AG09319 (cell line): Measurements from ENCODE around the gene RALGPS2.

ENCODE experiments used
- DNase-seq: peaks from one replicate; pipeline ENCODE4 v3.0.0-alpha.2; 2010; ENCODE audit warnings: low read depth; ENCODE audit errors: extremely low read depth
- TF ChIP-seq, protein P1 (sequence below): IDR thresholded peaks from 2 replicates; pipeline ENCODE4 v1.5.1; 2011; ENCODE audit warnings: low read depth, mild to moderate bottlenecking, inconsistent platforms, low read length, moderate library complexity

RALGPS2 gene

DNA sequence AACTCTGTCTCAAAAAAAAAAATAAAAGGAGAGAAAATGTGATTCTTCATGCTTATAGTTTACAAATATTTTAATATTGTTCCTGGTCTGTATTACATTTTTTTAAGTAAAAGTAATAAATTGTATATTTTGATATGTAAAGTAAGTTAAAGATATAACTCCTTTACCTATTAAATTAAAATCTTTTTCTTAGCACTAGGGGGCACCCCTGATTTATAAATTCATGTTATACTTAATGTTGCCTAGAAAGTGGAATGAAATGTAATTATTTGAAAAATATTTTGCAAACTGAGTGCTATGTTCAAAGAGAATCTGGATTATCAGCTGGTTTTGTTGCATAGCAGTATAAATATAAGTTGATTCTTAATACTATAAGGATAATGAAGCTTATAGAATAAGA, 49.2 kb downstream of the RALGPS2 start:
- no peak for DNase-seq
- TF ChIP-seq, protein P1, sequence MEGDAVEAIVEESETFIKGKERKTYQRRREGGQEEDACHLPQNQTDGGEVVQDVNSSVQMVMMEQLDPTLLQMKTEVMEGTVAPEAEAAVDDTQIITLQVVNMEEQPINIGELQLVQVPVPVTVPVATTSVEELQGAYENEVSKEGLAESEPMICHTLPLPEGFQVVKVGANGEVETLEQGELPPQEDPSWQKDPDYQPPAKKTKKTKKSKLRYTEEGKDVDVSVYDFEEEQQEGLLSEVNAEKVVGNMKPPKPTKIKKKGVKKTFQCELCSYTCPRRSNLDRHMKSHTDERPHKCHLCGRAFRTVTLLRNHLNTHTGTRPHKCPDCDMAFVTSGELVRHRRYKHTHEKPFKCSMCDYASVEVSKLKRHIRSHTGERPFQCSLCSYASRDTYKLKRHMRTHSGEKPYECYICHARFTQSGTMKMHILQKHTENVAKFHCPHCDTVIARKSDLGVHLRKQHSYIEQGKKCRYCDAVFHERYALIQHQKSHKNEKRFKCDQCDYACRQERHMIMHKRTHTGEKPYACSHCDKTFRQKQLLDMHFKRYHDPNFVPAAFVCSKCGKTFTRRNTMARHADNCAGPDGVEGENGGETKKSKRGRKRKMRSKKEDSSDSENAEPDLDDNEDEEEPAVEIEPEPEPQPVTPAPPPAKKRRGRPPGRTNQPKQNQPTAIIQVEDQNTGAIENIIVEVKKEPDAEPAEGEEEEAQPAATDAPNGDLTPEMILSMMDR: peak; percentile 22

DNA sequence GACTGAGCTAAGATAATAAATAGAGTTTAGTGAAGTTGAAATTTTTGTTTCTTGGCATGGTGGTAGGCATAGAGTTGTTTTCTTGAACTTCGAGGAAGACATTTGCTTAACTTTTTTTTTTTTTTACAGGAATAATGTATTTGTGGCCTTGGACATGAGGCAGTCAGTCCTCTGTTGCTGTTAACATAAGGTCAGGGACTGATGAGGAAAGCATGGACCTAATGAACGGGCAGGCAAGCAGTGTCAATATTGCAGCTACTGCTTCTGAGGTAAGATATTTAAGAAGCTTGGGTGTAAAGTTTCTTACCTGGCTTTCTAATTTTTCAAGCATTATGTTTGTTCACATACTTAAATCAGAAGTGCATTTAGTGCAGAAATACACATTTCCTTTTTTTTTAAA, 51.5 kb downstream of the RALGPS2 start:
- no peak for DNase-seq
- TF ChIP-seq, protein P1: no peak

- no peak for DNase-seq
- TF ChIP-seq, protein P1: no peak
These were observed 56.7 kb downstream of the RALGPS2 start for GRCh38 chr1:178781533-178782330.

DNA sequence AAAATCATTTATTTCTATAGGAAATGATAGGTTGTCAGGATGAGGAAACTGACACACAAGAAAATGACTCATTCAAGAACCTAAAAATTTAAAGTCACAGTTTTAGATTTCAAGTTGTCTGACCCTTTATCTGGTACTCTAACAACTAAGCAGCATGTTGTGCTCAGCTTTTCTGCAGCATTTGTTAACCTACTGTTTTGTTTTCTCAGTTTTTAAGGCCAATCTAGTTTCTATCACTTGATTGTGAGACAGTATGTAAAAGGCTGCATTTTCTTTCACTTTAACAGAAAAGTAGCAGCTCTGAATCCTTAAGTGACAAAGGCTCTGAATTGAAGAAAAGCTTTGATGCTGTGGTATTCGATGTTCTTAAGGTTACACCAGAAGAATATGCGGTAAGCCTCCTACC, 59.1 kb downstream of the RALGPS2 start:
- TF ChIP-seq, protein P1: no peak
- DNase-seq: no peak

DNA sequence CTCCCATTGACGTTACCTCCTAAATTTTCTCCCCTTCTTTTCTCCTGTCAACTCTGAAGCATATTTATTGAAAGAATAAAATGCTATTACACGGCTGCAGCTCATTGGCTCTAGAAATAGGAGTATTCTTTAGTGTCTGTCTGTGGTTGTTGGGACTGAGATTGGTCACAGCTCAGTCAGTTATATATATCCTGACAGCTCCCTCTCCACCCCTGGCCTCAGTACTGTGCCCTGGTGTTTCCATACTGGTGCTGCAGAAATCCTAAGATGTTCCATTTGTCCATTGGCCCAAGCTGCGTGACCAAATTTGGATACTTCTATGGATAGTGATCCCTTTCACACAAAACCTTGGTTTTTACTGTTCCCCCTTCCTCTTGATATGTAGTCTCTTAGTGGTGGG, 67.3 kb downstream of the RALGPS2 start:
- TF ChIP-seq, protein P1: no peak
- DNase-seq: no peak

DNA sequence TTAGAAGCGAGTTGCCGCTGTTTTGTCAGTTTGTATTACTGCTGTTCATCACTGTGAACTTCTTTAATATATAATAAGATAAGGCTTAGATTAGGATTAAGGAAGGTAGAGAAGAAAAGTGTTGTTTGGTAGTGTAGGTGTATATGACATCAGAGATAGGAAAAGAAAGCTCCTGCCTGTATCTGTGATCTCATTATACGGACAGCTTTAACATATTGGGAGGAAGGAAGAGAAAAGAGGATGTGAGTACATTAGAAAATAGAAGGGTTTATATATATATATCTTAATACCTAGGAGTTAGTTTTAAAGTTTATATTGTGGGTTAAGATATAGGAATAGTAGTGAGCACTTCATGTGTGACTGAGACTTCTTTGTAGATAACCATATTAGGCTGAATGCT, 71.0 kb downstream of the RALGPS2 start:
- TF ChIP-seq, protein P1: no peak
- no peak for DNase-seq

- no peak for DNase-seq
- TF ChIP-seq, protein P1: no peak
These were observed 72.5 kb downstream of the RALGPS2 start for GRCh38 chr1:178797590-178797989.
